Breast epithelium (tissue), 4 donors: ENCODE data around the gene TRAPPC1. TPM values are rescaled to one million over a fixed set of nuclear protein-coding genes. Genes with fewer than 3 reads are reported as not detected.

Experiments
- DNase-seq, 2 donors: peaks; one replicate each; pipeline ENCODE4 v3.0.0-alpha.2; 2019; ENCODE audit warnings: low spot score in 2 of 2
- H3K27ac ChIP-seq, 2 donors: fragments of 200-600 bp; sonication (generic) in 1 of 2; one replicate each; pipeline ENCODE4 v1.5.1; 2016 to 2019; ENCODE audit warnings: mild to moderate bottlenecking in 1 of 2
- H3K27me3 ChIP-seq, 2 donors: fragments of 200-600 bp; sonication (generic) in 1 of 2; one replicate each; pipeline versions ENCODE4 v1.5.1 to v1.6.0; 2017 to 2019; ENCODE audit warnings: control low read depth in 1 of 2, mild to moderate bottlenecking in 1 of 2
- H3K36me3 ChIP-seq: fragments of 200-600 bp; one replicate; pipeline ENCODE4 v1.5.1; 2019
- H3K4me1 ChIP-seq, 2 donors: fragments of 200-600 bp; sonication (generic); one replicate each; pipeline ENCODE4 v1.5.1; 2016 to 2019; ENCODE audit warnings: control low read depth in 1 of 2
- H3K4me3 ChIP-seq, 3 donors: fragments of 200-600 bp; sonication (generic); 1 replicate in 2 of 3; 2 replicates in 1 of 3; pipeline ENCODE4 v1.5.1; 2016 to 2019; ENCODE audit warnings: mild to moderate bottlenecking in 3 of 3, moderate library complexity in 2 of 3
- H3K9me3 ChIP-seq, 2 donors: fragments of 200-600 bp; sonication (generic) in 1 of 2; one replicate each; pipeline ENCODE4 v1.5.1; 2016 to 2019; ENCODE audit warnings: control low read depth in 1 of 2
- POLR2A ChIP-seq: fragments of 450-650 bp; IDR thresholded peaks from one replicate; pipeline ENCODE4 v1.6.1; 2016; ENCODE audit warnings: antibody characterized with exemption, mild to moderate bottlenecking, moderate library complexity
- POLR2AphosphoS5 ChIP-seq, 3 donors: sonication (generic); formaldehyde crosslinking; IDR thresholded peaks; one replicate each; pipeline ENCODE4 v1.6.1; 2017; ENCODE audit warnings: antibody characterized with exemption in 3 of 3
- intact Hi-C: fragments of 100-400 bp; cut with DNase I; formaldehyde crosslinking; loops from one replicate; pipeline ENCODE4 v1.15.1; 2023; ENCODE audit warnings: low total_unique reads
- total RNA-seq, 3 donors: library from RNA; depleted of rRNA; stranded (reverse); fragments of >200 nt; gene quantifications; one replicate each; pipeline ENCODE4 v1.1.0, GENCODE V29; 2016
- TF ChIP-seq, protein P1 (sequence below), 3 donors: fragments of 450-650 bp; IDR thresholded peaks; one replicate each; pipeline ENCODE4 v1.5.1; 2016 to 2017; ENCODE audit warnings: antibody characterized with exemption in 3 of 3, mild to moderate bottlenecking in 3 of 3, moderate library complexity in 3 of 3

Gene TRAPPC1
- total RNA-seq, 3 donors from 2014 or later, result 24.9 to 38.9 (median 37.7) TPM

DNA sequence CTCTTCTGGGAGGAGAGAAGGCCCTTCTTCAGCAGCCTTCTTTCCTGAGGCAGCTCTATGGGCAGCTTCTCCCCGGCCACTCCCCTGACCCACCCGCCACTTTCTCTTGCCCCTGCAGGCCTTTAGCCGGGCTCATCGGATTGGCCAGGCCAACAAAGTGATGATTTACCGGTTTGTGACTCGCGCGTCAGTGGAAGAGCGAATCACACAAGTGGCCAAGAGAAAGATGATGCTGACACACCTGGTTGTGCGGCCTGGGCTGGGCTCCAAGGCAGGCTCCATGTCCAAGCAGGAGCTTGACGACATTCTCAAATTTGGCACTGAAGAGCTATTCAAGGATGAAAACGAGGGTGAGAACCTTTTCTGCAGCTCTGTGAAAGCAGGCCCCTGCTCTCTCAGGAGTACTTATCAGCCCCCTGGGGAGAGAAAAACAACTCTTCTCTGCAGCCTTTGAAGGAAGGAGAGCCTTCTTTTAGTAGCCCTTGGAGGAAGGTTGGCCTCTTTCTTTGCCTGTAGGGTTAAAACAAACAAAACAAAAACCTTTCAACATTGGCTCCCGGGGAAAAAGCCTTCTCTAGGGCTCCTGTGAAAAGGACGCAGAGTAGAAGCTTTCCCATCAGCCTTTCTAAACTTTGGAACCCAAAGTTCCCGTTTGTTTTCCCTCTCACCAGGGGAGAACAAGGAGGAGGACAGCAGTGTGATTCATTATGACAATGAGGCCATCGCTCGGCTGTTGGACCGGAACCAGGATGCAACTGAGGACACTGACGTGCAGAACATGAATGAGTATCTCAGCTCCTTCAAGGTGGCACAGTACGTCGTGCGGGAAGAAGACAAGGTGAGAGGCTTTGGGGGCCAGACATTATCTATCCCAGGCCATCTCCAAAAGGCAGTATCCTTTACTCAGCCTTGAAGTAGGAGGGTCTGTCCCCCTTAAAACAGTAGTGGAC is 28.3 kb downstream of the TRAPPC1 start:
- Histone ChIP-seq H3K36me3 (peaks cover 7% of the 10 kb centered on the region), H3K4me1 (no peaks in the 10 kb centered on the region), H3K9me3 (no peaks in the 10 kb centered on the region), H3K4me3 (no peak overlapping the region), H3K27me3 (no peaks in the 10 kb centered on the region), H3K27ac (no peak overlapping the region)
- no peak for DNase-seq
- intact Hi-C loops, result no loop called here
- TF ChIP-seq POLR2AphosphoS5 (IDR thresholded peaks at IDR 0.05) (no peak), POLR2A (no peak)
- TF ChIP-seq, protein P1, sequence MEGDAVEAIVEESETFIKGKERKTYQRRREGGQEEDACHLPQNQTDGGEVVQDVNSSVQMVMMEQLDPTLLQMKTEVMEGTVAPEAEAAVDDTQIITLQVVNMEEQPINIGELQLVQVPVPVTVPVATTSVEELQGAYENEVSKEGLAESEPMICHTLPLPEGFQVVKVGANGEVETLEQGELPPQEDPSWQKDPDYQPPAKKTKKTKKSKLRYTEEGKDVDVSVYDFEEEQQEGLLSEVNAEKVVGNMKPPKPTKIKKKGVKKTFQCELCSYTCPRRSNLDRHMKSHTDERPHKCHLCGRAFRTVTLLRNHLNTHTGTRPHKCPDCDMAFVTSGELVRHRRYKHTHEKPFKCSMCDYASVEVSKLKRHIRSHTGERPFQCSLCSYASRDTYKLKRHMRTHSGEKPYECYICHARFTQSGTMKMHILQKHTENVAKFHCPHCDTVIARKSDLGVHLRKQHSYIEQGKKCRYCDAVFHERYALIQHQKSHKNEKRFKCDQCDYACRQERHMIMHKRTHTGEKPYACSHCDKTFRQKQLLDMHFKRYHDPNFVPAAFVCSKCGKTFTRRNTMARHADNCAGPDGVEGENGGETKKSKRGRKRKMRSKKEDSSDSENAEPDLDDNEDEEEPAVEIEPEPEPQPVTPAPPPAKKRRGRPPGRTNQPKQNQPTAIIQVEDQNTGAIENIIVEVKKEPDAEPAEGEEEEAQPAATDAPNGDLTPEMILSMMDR (IDR thresholded peaks at IDR 0.05), result no peak

DNA sequence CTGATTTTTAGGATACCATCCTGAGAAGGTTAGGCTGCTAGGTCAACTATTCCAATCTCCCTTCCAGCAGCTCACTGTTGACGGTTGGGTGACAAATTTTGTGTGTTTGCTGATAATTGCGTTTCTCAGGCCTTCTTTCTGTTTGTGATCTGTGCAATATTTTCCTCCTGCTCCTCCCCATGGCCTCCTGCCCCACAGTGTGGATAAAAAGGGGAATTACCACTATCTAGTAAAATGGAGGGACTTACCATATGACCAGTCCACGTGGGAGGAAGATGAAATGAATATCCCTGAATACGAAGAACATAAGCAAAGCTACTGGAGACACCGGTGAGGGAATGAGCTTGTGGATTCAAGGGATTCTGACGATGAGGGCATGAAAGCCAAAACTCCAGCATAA is 34.0 kb downstream of the TRAPPC1 start:
- Histone ChIP-seq H3K36me3 (peaks cover 7% of the 10 kb centered on the region), H3K4me3 (no peak overlapping the region)
- intact Hi-C loops, result loop anchor here (1.0 kb wide), 1 partner anchor 49 kb away; no protein-coding TSS in a partner anchor

DNA sequence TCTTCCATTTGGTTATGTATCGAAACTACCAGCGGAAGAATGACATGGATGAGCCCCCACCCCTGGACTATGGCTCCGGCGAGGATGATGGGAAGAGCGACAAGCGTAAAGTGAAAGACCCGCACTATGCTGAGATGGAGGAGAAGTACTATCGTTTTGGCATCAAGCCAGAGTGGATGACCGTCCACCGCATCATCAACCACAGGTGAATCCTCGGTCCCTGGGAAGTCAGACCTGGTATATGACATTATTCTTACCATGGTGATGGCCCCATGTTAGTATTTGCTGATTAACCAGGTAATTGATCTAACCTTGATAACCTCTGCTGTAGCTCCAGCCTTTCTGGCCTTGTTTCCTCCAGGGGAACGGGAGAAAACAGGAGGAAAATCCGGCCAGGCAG is 34.7 kb downstream of the TRAPPC1 start:
- Histone ChIP-seq H3K9me3 (no peaks in the 10 kb centered on the region), H3K4me1 (no peaks in the 10 kb centered on the region), H3K36me3 (peaks cover 7% of the 10 kb centered on the region), H3K27me3 (no peaks in the 10 kb centered on the region), H3K27ac (no peak overlapping the region), H3K4me3 (no peak overlapping the region)
- intact Hi-C loops, result no loop called here
- no peak for TF ChIP-seq POLR2A
- no peak for DNase-seq

More for the DNA sequence above, 34.0 kb downstream of the TRAPPC1 start:
- Histone ChIP-seq H3K27me3 (no peaks in the 10 kb centered on the region), H3K4me1 (no peaks in the 10 kb centered on the region), H3K9me3 (no peaks in the 10 kb centered on the region), H3K27ac (no peak overlapping the region)
- TF ChIP-seq POLR2AphosphoS5 (IDR thresholded peaks at IDR 0.05), result no peak
- TF ChIP-seq POLR2A, result no peak
- TF ChIP-seq, protein P1 (IDR thresholded peaks at IDR 0.05), result peak in 2 of 3 donors; percentile 44 to 67
- no peak for DNase-seq

DNA sequence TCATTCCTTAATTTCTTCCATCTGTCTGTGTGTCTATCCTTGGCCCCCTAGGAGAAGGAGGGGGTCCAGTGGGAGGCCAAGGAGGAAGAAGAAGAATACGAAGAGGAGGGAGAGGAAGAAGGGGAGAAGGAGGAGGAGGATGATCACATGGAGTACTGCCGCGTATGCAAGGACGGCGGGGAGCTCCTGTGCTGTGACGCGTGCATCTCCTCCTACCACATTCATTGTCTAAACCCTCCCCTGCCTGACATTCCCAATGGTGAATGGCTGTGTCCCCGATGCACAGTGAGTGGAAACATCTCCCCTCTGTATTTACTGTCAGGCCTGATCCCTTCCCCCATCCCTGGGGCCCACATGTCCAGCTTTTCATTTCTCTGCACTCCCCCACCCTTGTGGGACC is 36.9 kb downstream of the TRAPPC1 start:
- H3K9me3 ChIP-seq, result no peaks in the 10 kb centered on the region
- H3K27ac ChIP-seq, result no peak overlapping the region
- H3K4me3 ChIP-seq, result no peak overlapping the region
- intact Hi-C loops, result no loop called here
- H3K36me3 ChIP-seq, result no peaks in the 10 kb centered on the region
- H3K27me3 ChIP-seq, result no peaks in the 10 kb centered on the region
- TF ChIP-seq, protein P1 (IDR thresholded peaks at IDR 0.05), result no peak
- TF ChIP-seq POLR2A (no peak), POLR2AphosphoS5 (IDR thresholded peaks at IDR 0.05) (no peak)
- DNase-seq, result no peak
- H3K4me1 ChIP-seq, result peaks cover 0 to 2% of the 10 kb centered on the region in 2 donors

DNA sequence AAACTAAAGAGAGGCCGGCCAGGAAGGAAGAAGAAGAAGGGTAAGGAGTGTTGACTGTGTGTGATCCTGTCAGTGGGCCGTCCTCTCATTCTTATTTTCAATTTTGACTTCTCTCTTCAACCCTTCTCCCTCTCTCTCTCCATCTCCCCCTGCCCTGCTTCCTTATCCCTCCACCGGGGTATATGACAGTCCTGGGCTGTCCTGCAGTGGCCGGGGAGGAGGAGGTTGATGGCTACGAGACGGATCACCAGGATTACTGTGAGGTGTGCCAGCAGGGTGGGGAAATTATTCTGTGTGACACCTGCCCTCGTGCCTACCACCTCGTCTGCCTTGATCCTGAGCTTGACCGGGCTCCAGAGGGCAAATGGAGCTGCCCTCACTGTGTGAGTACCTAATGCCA is 37.5 kb downstream of the TRAPPC1 start:
- Histone ChIP-seq H3K9me3 (no peaks in the 10 kb centered on the region), H3K27ac (no peak overlapping the region), H3K4me3 (no peak overlapping the region), H3K36me3 (no peaks in the 10 kb centered on the region), H3K27me3 (no peaks in the 10 kb centered on the region), H3K4me1 (peaks cover 0 to 4% of the 10 kb centered on the region in 2 donors)
- no peak for DNase-seq
- no peak for TF ChIP-seq POLR2A
- TF ChIP-seq, protein P1 (IDR thresholded peaks at IDR 0.05), result no peak
- no peak for TF ChIP-seq POLR2AphosphoS5 (IDR thresholded peaks at IDR 0.05)
- intact Hi-C loops, result no loop called here
